GM21381 (cell line): ENCODE data around the gene GAMT.
A peak's percentile ranks its signal among the peaks of the same experiment; 100 is the strongest.

ENCODE experiments used
- ATAC-seq: cut with Tn5 transposase; IDR thresholded peaks from one replicate; pipeline ENCODE4 v1.9.1; 2021; ENCODE audit warnings: mild to moderate bottlenecking, moderate library complexity; ENCODE audit not compliant: unreplicated experiment

GAMT gene

DNA sequence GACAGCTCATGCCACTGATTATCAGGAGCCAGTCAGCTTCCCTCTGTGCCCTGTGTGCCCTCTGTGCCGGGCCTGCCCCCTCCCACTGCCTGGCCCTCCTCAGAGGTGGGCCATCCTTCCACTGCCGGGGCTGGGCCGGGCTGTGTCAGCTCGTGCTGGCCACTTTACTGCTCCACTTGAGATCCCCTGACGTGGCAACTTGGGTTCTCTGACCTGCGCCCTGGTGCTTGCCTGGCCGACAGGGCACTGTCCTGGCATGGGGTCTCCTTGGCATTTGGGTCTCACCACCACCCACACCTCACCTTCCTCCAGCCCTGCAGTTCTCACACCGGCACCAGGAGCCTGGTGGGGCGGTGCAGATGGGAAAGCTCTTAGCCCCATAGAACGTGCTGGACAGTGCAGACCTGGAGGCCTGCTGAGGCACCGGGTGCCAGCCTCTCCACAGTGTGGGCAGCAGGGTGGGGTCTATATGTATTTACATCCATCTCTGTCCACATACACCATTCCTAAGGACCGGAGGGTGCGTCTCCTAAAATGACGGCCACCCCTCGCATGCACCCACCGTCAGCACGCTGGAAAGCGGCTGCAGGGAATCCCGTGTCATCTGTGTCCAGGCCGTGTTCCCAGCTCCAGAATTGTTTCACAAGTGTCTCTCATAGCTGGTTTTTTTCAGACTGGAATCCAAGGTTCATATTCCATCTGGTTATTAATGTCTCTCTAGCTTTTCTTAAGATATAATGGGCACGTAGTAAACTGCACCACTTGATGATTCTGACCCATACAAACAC, 17.8 kb upstream of the GAMT start:
- ATAC-seq: no peak

DNA sequence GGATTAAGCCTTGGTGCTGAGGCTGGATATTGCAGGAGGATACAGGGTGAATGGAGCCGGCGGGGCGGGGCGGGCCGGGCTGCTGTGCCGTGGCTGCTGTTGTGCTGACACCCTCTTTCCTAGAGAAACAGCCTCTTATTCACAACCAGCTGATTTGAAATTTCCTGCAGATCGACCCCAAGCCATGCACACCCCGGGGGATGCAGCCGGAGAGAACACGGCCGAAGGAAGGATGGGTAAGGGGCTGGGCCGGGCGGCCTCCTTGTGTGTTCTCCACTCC, 17.1 kb upstream of the GAMT start:
- ATAC-seq: no peak

DNA sequence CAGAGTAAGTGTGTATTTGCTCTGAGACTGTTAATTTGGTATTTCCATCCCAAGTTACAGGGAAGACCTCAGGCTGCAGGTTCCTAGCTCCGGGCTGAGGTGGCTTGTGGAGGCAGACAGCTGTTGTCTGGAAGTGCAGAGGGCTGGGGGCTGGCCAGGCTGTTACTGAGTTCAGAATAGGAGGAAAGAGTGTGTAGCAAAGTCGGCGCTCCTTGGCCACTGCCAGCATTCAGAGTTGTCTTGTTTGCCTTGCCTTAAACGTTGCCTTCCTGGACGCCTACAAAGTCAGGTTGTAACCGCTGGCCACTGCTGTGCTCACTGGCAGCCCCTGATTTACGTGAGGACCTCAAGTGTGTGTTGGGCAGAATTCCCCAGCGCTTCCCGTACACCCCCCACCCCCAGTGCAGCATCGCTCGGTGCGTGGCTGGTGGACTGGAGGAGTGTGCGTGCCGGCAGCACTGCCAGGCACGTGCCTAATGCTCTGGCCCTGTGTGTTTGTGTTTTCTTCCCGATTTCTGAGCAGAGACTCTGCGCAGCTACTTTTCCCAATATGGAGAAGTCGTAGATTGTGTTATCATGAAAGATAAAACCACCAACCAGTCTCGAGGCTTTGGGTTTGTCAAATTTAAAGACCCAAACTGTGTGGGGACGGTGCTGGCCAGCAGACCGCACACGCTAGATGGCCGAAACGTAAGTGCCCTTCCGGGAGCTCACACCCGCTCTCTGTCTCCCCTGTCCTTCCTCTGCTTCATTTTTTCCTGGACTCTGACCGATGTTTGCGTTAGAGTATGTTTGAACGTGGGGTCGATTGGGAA, 16.5 kb upstream of the GAMT start:
- no peak for ATAC-seq

DNA sequence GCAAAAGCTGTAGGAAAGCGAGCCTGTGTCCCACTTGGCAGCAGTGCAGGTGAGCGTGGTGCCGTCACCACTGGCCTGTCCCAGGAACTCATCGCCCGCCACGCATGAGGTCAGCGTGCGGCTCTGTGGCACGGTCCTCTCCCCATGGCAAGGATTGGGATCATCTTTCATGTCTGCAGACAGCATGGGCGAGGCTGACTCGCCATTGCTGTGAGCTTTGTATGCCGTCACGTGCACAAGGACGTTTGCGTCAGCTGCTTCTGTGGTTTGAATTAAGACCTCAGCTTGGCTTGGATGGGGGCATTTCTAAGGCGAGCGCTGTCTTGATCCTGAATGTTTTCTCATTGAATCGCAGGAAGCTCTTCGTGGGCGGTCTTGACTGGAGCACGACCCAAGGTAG, 15.8 kb upstream of the GAMT start:
- ATAC-seq: no peak

DNA sequence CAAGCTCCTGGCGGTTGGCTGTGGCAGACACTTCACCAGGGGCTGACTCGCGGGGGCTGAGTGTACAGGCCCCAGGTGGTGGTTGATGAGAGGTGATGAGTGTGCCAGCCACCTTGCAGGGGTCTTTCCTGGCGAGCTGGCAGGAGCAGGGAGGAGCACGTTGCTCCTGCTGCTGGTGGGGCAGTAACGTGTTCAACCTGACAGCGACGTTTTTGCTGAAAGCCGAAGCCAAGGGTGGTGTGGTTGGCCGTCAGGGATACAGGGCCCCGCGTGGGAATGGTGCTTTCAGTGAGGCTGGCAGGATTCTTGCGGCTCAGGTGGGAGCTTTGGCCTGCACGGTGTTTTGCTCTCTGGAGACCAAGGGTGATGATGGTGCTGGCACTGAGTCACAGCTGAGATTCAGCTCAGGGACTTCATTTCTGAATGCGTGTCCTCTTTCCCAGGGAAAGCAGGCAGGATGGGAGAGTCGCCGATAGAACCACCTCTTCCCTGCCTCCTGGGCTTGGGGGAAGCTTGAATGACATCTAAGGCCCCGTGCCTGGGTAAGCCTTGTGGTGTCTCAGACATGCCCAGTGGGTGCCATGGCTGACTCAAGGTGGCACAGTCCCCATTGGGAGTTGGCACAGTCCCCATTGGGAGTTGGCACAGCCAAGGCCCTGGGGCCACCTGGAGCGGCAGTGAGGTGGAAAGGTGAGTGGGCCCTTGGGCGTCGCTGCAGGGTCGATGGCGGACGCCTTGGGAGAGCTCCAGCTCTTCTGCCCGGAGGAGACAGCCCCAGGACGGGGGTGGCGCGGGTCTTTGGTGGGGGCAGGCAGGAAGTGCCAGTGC, 14.9 kb upstream of the GAMT start:
- no peak for ATAC-seq

DNA sequence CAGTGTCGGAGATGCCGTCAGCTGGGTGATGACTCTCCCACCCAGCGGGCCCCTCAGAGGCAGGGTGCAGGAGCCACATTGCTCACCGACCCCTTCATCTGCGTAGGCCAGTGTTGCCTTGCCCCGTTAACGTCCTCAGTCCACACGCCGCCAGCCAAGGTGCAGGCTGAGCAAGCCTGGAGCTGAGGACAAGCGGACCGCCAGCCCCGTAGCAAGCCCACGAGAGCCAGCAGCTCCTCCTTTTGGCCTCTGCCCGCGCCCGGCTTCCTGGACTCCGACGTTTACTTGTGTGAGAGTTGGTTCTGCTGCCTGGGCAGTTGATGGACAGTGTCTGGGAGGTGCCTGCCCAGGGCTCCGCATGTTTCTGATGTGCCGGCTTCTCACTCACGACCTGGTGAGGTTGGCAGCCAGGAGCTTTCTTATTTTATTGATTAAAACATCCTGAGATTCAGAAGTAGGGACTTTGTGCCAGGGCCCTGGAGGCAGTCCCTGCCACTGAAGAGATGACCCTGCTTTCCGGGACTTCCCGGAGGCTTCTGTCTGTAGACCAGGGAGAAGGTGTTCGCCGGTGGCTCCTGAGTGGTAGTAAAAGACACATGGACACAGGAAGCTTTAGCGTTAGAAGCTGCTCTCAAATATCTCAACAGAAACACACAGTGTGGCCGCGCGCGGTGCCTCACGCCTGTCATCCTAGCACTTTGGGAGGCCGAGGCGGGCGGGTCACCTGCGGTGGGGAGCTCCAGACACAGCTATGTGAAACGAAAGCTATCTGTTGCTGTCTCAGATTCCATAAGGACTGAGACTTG, 11.9 kb upstream of the GAMT start:
- ATAC-seq: no peak

DNA sequence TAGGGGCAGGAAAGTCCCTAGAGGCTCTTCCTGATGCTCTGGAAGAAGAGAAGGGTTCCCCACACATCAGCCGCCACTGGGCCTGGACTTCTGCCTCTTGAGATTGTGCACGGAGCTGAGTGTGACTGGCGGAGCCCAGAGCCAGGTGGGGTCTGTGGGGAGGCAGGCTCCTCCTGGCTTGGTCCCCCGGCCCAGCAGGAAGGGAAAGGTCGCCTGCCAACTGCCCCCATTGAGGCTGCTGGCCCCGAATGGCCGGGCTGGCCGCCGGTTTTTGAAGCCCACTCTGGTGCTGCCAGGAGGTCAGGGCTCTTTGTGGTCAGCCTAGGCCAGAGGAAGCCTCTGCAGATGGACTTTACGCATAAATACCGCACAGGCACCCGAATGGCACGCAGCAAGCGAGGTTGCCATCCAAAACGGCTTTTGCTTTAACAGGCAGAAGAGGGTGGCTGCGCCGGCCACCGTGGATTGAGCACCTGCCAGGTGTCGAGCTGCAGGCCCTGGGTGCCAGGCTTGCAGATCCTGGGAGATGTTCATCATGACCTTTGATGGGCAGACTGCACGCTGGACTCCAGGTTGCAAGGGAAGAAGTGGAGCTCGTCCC, 11.1 kb upstream of the GAMT start:
- ATAC-seq: no peak

DNA sequence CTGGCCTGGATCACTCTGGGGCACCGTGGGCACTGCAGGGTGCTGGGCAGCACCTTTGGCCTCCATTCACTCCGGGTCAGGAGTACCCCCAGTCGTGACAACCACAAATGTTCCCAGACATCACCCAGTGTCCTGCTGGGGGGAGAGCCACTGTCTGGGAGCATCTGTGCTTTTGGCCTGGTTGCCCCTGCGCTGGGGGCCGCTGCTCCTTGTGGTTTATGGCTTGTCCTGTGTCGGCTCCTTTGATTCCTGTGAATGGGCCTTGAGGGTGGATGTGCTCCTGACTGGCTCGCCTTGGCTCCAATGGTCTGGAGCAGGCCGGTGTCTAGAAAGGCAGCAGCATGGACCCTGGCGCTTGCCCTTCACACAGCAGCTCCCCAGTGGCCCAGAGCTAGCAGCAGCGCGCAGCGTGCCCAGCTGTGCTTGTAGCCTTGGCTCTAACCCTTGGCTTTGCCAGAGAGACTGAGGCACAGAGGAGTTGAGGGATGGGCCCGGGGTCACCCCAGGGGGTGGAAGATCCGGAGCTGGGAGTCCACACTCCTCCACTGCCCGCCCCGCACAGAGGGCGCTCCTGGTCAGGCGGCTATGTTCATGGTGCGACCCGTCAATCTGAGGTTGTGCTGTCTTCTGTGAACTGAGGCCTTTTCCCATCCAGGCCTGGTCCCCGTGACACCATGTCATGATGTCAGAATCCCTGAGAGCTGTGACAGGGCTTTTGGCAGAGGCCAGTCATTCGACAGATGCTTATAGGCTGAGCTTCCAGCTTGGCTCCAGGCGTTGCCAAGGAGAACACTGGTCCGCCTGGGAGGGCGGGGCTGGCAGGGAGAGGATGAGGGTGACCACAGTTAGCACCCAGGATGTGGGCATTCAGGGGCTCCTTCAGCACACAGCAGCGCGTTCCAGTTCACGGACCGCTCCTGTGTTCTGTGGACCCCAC, 10.2 kb upstream of the GAMT start:
- no peak for ATAC-seq

DNA sequence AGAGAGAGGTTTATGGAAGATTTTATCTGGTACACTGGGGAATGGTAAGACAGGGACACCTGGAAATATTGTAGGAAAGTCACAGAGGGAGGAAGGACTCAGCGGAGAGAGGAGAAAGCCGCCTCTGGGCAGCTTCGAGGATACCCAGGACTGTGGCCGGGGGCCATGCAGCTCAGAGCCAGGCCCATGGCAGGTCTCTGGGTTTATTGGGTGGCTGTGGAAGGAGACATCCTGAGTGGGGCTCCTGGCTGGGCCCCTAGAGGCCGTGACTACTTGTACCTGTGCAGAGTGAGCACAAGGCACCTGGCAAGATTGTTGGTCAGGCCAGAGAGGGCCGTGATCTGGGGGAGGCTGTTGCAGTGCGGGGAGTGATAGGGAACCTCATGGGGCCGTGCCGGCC, 9.4 kb upstream of the GAMT start:
- no peak for ATAC-seq

DNA sequence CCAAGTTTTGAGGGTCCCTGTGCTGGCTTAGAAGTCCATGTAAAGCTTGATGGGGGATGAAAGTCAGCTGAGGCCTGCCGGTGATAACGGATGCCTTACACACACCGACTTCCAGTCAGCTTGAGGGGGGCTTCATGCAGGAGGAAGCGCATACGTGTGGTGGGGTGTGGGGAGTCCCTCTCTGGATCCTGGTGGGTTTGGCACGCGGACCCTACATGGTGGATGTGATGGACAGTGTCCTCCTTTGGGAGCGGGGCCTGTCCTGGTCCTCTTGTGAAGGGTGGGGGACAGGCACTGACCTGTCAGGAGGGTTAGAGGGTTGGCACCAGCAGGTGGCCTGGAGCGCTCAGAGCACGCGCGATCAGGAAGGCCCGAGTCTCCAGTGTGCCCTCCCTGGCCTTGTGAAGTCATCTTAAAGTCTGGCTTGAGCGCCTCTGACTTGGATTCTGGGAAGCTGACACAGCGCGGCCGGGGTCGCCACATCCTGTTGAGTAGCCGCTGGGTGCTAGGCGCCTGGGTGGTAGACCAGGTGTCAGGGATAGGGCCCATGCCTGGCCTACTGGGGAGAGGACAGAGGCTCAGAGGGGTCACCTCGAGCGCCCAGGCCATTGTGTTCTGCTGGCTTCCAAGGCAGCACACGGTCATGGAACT, 8.9 kb upstream of the GAMT start:
- ATAC-seq: no peak

DNA sequence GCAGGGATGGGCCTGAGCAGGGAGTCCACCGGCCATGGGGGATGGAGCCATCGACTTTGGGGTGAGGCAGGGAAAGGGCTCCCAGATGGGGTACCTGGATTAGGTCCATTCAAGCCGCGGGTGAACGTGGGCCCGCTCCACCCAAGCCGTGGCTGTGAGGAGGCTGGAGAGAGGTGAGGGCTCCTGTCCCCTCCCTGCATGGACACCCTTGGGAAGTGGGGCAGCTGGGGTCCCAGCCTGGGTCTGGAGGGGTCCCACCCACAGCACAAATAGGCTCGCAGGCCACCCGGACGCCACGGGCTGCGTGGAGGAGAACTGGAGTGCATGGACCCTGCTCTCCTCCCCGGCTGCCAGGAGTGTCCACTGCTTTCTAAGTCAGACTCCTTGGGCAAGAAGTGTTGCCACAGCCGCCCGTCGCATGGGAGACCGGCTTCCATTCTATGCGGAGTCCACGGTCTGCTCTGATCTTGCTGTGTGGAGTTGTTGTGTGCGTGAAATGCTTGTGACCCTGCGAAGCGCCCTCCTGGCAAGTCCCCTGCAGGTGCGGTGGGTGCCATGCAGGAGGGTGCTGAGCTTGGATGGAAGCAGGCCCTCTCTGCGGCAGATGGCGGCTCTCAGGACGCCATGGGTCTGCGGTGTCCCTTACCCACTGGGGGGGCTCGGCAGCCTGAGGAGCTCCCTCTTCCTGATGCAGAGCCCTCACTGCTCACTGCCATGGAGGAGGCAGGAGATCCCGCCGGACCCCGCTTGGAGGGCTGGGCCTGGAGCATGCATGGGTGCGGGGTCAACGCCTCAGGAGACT, 8.1 kb upstream of the GAMT start:
- ATAC-seq: no peak

DNA sequence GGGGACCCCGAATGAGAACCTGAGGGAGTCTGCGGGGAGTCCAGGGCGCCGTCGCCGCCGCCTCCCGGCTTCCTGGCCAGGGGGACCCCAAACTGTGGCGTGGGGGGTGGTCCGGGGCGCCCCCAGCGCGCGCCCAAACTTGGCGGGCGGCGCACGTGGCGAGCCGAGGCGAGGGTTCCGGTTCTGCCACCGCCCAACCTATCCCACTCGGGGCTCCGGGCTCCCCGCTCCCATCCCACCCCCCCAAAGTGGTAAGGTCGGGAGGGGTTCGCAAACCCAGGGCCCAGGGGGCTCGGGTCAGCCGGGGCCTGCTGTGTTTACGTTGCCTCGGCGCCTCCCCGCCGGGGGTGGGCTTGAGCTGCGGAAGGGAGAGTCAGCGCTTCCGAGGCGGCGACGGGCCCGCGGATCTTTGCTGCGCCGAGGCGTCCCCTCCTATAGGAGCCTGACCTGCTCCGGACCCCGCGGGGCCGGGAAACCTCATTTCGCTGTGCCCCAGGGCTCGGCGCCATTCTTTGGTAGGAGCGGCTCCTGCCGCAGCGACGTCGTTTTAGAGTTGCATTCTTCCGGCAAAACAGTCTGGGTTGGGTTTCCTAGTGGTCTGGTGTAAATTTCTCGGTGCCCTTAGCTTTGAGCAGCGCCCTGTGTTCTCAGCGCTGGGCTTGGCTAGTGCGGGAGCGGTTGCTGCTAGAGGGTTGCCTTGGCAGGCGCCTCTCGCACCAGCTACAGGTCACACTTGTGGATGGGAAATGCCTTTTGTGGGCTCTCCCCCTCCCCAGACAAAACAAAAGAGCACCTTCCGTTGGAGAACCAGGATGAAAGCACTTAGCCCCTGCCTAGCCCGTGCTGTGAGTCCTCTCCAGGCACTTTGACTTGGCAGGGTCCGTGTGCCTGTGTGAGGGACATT, 7.2 kb upstream of the GAMT start:
- ATAC-seq: no peak

DNA sequence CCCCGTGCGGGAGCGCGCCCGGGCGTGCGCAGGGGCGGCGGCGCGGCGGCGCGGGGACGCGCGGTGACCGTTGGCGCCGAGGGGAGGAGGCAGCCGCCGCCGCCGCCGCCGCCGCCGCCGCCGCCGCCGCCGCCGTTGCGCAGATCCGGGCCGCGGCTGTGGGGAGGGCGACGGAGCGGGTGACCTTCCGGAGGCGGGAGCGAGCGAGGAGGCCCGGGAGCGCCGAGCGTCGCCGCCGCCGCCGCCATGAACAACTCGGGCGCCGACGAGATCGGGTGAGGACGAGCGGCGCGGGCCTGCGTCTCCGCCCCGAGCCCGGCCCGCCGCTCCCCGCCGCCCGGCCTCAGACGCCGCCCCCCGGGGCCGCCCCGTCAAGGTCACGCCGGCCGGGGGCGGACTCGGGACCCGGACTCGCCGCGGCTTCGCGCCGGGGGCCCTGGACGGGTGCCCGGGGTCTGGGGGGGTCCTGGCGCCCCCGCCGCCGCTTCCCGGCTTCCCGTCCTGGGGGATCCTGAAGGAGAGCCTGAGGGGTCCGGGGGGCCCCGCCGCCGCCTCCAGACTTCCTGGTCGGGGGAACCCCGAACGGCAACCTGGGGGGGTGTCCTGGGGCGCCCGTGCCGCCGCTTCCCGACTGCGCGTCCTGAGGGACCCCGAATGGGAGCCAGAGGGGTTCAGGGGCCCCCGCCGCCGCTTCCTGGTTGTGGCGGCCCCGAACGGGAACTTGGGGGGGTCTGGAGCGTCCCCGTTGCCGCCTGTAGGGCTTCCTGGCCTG, 6.4 kb upstream of the GAMT start, which contains the start of gene DAZAP1:
TSS of gene DAZAP1 (plus strand) at position 59 of the 772 bp plus-strand sequence. CDS start at position 247, 188 bp downstream.
- ATAC-seq: peak; percentile 22

DNA sequence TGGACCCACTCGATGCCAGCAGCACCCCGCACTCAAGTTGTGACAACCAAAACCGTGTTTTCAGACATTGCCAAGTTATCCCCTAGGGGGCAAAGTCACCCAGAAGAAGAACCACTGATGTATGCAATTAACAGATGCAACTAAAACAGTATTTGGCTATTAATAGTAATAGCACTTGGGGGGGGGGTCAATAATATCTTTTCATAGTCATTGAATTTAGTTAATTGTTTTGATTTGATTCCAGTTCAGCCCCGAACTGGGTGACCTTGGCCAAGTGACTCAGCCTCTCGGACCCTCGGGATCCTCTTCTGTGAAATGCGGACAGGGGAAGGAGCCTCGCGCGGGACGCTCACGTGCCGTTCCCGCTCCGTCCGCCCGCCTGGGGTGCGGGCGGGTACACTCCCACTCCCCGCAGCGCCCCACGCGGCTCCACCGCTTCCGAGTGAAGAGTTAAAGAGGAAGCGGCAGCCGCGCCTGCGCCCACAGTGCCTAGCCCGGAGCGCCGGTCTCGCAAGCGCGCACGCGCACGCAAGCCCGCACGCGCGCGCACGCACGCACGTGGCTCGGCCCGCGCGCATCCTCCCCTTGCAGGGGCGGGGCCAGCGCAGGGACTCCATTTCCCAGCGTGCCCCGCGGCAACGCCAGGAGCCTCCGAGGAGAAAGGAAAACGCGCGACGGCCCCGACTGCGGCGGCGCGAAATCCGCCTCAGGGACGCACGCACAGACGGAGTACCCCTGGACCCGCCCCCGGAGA, 5.6 kb upstream of the GAMT start:
- peak; percentile 77 for ATAC-seq

DNA sequence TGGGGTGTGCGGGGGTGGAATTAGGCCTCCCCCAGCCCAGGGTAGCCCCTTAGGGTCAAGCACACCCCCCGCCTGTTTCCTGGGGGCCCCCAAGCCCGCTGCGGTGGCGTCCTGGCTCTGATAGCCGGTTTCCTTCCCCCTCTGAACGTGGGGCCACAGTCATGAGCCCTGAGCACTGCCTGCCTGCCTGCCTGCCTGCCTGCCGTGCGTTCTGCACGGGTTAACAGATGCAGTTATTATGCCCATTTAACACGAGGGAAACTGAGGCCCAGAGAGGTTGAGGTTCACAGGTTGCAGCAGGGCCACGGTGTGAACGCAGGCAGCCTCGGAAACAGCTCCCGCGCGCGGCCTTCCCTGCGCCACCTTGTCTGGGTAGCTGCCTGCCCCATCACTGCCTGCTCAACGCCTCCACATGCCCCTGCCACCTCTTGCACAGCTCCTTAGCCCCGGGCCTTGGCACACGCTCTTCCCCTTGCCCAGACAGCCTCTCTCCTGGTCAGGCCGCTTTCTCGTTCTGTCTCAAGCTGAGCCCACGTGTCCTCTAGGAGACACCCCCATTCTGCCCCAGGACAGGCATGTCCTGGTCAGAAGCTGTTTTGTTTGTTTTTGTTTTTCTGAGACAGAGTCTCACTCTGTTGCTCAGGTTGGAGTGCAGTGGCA, 1.2 kb upstream of the GAMT start:
- no peak for ATAC-seq
